Kidney (tissue), 14 donors: ENCODE results near the gene APMAP. TPM values are rescaled to one million over a fixed set of nuclear protein-coding genes. Genes with fewer than 3 reads are reported as not detected.

Experiments
- DNase-seq, 5 donors: peaks; one replicate each; pipeline ENCODE4 v3.0.0-alpha.2; 2013 to 2020
- FAIRE-seq: peaks from 2 replicates; lab custom pipeline; 2012; peaks lifted over from hg19 to GRCh38; lab: Jason Lieb, UNC
- H3K27ac ChIP-seq, 2 donors: one replicate each; pipeline ENCODE4 v1.7.0; 2013; ENCODE audit warnings: low read depth in 2 of 2, low read length in 2 of 2, inconsistent platforms in 1 of 2
- H3K27me3 ChIP-seq: one replicate; pipeline ENCODE4 v1.7.1; 2013; ENCODE audit warnings: low read length, inconsistent platforms; ENCODE audit not compliant: control insufficient read depth, insufficient read depth
- H3K36me3 ChIP-seq, 3 donors: one replicate each; pipeline versions ENCODE4 v1.7.0 to v1.7.1; 2013; ENCODE audit warnings: low read length in 3 of 3, control low read depth in 1 of 3, inconsistent platforms in 1 of 3; ENCODE audit not compliant: insufficient read depth in 3 of 3, control insufficient read depth in 2 of 3
- H3K4me1 ChIP-seq, 3 donors: one replicate each; pipeline versions ENCODE4 v1.7.0 to v1.7.1; 2013; ENCODE audit warnings: low read length in 3 of 3, inconsistent platforms in 1 of 3, low read depth in 1 of 3; ENCODE audit not compliant: control insufficient read depth in 2 of 3, insufficient read depth in 2 of 3
- H3K4me3 ChIP-seq, 3 donors: one replicate each; pipeline versions ENCODE4 v1.7.0 to v1.8.1; 2013; ENCODE audit warnings: low read length in 3 of 3, control low read depth in 1 of 3, inconsistent platforms in 1 of 3
- H3K9ac ChIP-seq, 3 donors: one replicate each; pipeline versions ENCODE4 v1.7.0 to v1.7.1; 2013; ENCODE audit warnings: low read length in 3 of 3, control low read depth in 1 of 3, inconsistent platforms in 1 of 3
- H3K9me3 ChIP-seq, 3 donors: one replicate each; pipeline versions ENCODE4 v1.7.0 to v1.7.1; 2013; ENCODE audit warnings: low read length in 3 of 3, control low read depth in 1 of 3, inconsistent platforms in 1 of 3; ENCODE audit not compliant: control insufficient read depth in 2 of 3, insufficient read depth in 1 of 3
- CTCF ChIP-seq: IDR thresholded peaks from 3 replicates; pipeline ENCODE4 v1.5.1; 2012; ENCODE audit warnings: mild to moderate bottlenecking, moderate library complexity, borderline replicate concordance; ENCODE audit not compliant: insufficient read depth; ENCODE audit errors: extremely low read depth
- intact Hi-C: fragments of 100-400 bp; cut with DNase I; formaldehyde crosslinking; loops from one replicate; pipeline ENCODE4 v1.11.1; 2022
- polyA plus RNA-seq: library from polyadenylated mRNA; stranded (reverse); fragments of 350-450 nt; fragmentation: Illumina TruSeq; extraction: RNeasy Lipid Tissue Mini Kit (QIAGEN cat#74804); gene quantifications from one replicate; pipeline ENCODE4 v1.2.3, GENCODE V29; 2014; ENCODE audit warnings: low read depth, low replicate concordance; ENCODE audit not compliant: insufficient read depth
- total RNA-seq: library from RNA; stranded (reverse); fragmentation: NEBNext Ultra II Directional; extraction: Animal tissue kit (Norgen Biotek cat#: 25700); gene quantifications from one replicate; pipeline ENCODE4 v1.2.1, GENCODE V29; 2021
- donor health status: control.
- donor health status: control.
- donor health status: control.
- donor health status: control.
- donor health status: control.
- donor health status: DM: yes; HTN: yes; CAD: no.
- donor health status: Normal renal cell carcinoma (clear cell type).

The APMAP gene
- total and polyA plus RNA-seq, 2 donors from 2014 or later = 79.7 to 90.9 TPM

DNA sequence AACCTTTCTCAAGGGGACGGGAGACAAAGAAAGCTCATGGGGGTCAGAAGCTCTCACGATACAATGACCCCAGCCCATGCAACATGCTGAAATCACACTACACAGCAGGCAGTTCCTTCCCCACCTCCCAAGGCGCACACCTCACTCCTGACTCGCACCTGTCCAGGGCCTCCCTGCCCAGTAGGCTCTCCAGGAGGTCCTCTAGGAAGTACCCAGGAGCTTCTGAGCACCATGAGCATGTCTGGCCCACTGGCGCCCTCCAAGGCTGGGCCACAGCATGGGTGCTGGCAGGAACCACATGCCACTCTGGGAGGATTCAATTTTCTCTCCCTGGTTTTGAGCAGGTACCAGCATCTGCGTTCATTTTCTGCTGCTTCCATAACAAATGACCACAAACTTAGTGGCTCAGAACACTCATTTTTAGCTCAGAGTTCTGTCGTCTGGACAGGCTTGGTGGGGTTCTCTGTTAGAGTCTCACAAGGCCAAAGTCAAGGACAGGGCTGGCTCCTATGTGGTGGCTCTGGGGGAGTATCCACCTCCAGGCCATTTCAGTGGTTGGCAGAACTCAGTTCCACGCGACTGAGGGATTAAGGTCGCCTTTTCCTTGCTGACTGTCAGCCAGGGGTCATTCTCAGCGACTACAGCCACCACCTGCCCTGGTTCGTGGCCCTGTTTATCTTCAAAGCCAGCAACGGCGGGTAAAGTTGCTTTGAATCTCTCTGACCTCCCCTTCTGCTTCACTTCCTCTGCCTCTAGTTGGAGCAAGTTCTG lies 32.7 kb upstream of the APMAP start:
- Histone ChIP-seq H3K9ac (no peak overlapping the region), H3K4me3 (no peak overlapping the region), H3K4me1 (peaks cover 0 to 34% (median 16%) of the 10 kb centered on the region in 3 donors), H3K27ac (no peak overlapping the region), H3K27me3 (no peaks in the 10 kb centered on the region), H3K9me3 (no peaks in the 10 kb centered on the region), H3K36me3 (peaks cover 0 to 36% (median 9%) of the 10 kb centered on the region in 3 donors)
- DNase-seq = peak in 2 of 5 donors; percentile 22 to 39
- intact Hi-C loops = no loop called here
- no peak for TF ChIP-seq CTCF
- FAIRE-seq = no peak

- no peaks in the 10 kb centered on the region for H3K9me3 ChIP-seq
- FAIRE-seq (no peak), DNase-seq (peak in 2 of 5 donors; percentile 22 to 38)
- H3K9ac ChIP-seq = peak overlapping the region in 1 of 3 donors; percentile 20
- H3K4me3 ChIP-seq = no peak overlapping the region
- H3K36me3 ChIP-seq = peaks cover 0 to 37% (median 5%) of the 10 kb centered on the region in 3 donors
- H3K27me3 ChIP-seq = no peaks in the 10 kb centered on the region
- no peak for TF ChIP-seq CTCF
- no peak overlapping the region for H3K27ac ChIP-seq
- intact Hi-C loops = no loop called here
- peaks cover 0 to 34% (median 16%) of the 10 kb centered on the region in 3 donors for H3K4me1 ChIP-seq
These were observed 31.6 kb upstream of the APMAP start for GRCh38 chr20:25024171-25024570.

GRCh38 chr20:25023356-25023755 lies 30.8 kb upstream of the APMAP start:
- H3K27me3 ChIP-seq = no peaks in the 10 kb centered on the region
- no peak for FAIRE-seq
- H3K27ac ChIP-seq = peak overlapping the region in 1 of 2 donors; percentile 49
- H3K36me3 ChIP-seq = peaks cover 0 to 44% (median 11%) of the 10 kb centered on the region in 3 donors
- H3K9me3 ChIP-seq = no peaks in the 10 kb centered on the region
- no peak overlapping the region for H3K9ac ChIP-seq
- TF ChIP-seq CTCF = no peak
- intact Hi-C loops = no loop called here
- peaks cover 0 to 34% (median 16%) of the 10 kb centered on the region in 3 donors for H3K4me1 ChIP-seq
- DNase-seq = peak in 2 of 5 donors; percentile 21 to 44
- no peak overlapping the region for H3K4me3 ChIP-seq
